GM19395 (cell line): ENCODE data around the gene PHAX.
"Not testable (repeated sequence)": the region's sequence is repeated elsewhere in the genome, so short reads cannot be mapped to it uniquely, and the experiment has no call there.

Source experiments
- ATAC-seq: cut with Tn5 transposase; IDR thresholded peaks from one replicate; pipeline ENCODE4 v1.9.1; 2021; ENCODE audit warnings: mild to moderate bottlenecking, moderate library complexity; ENCODE audit not compliant: unreplicated experiment

The PHAX gene, protein sequence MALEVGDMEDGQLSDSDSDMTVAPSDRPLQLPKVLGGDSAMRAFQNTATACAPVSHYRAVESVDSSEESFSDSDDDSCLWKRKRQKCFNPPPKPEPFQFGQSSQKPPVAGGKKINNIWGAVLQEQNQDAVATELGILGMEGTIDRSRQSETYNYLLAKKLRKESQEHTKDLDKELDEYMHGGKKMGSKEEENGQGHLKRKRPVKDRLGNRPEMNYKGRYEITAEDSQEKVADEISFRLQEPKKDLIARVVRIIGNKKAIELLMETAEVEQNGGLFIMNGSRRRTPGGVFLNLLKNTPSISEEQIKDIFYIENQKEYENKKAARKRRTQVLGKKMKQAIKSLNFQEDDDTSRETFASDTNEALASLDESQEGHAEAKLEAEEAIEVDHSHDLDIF

DNA sequence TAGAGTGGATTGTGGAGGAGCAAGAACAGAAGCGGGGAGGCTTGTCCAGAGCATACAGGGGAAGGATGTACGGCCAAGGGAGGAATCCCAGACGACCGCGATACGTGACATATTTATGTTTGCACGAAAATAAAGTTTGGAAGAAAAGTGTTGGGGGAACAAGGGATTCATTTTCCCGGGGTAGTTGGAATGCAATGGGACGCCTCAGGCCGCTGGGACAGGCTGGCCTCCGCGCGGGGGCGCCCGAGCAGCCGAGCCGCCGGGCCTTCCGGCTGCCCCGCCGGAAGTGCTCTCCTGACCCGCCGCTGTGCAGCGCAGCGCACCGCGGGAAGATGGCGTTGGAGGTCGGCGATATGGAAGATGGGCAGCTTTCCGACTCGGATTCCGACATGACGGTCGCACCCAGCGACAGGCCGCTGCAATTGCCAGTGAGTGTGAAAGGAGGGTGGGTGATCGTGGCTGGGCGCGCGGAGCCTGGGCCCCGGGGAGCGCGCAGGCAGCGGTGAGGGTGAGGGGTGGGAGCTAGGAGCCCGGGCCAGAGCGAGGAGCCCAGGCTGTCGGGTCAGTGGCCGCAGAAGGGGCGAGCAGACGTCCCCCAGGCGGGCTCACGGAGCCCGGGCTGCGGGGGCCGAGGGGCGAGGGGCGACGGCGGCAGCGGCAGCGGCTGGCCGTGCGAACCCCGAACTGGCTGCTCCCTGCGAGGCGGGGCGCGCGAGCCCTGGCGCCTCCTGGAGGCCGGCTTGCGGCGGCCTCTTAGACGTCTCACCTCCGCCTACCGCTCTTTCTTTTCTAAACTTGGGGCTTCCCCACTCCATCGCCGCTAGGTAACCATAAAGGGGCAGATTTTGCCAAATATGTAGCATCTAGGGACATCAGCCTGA lies at the start of gene PHAX:
Gene PHAX, plus strand, starts transcription at position 317 of the 881 bp plus-strand sequence. Its CDS starts 16 bp downstream, at position 333.
- ATAC-seq, result peak; percentile 96

DNA sequence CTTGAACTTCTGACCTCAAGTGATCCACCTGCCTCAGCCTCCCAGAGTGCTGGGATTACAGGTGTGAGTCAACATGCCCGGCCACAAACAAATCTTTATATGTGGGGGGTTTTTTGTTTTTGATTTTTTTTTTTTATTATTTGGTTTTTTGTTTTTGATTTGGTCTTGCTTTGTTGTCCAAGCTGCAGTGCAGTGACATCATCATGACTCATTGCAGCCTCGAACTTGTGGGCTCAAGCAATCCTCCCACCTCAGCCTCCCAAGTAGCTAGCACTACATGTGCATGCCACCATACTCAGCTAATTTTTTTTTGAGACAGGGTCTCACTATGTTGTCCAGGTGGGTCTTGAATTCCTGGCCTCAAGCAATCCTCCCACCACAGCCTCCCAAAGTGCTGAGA lies 48.1 kb upstream of the PHAX start:
- ATAC-seq, result no peak

DNA sequence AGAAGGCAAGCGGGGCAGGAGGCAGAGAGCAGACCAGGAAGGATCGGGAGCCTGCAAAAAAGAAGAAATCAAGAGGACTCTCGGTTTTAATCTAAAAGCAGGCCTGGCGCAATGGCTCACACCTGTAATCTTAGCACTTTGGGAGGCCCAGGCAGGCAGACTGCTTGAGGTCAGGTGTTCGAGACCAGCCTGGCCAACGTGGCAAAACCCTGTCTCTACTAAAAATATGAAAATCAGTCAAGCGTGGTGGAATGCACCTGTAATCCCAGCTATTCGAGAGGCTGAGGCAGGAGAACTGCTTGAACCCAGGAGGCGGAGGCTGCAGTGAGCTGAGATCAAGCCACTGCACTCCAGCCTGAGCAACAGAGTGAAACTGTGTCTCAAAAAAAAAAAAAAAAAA lies 45.6 kb upstream of the PHAX start:
- not testable (repeated sequence) for ATAC-seq

DNA sequence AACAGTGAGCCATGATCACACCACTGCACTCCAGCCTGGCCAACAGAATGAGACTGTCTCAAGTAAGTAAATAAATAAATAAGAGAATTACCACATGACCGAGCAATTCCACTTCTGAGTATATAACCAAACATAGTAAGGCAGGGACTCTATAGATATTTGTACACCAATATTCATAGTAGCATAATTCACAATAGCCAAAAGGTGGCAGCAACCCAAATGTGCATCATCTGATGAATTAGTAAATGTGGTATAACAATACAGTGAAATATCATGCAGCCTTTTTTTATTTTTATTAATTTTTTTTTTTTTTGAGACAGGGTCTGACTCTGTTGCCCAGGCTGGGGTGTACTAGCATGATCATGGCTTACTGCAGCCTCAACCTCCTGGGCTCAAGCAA lies 38.8 kb upstream of the PHAX start:
- no peak for ATAC-seq

- ATAC-seq, result peak; percentile 95
Measured at GRCh38 chr5:126562823-126563222, 37.9 kb upstream of the PHAX start.

GRCh38 chr5:126568206-126568755 lies 32.5 kb upstream of the PHAX start:
- ATAC-seq, result no peak

DNA sequence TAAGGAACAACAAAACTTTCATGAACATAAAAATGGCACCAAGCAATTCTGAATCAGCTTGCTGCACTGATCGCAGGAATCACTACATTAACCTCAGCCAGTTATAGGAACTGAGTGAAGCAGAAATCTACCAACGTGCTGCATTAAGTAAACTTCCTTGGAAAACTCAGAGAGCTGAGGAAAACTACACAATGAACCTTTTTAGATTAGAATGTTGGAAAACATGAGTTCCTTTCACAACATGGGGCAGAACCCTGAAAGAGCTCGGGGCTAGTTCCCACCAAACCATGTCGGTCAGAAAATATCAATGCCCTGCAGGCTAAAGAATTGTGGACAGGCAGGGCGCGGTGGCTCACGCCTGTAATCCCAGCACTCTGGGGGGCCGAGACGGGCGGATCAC lies 25.1 kb upstream of the PHAX start:
- no peak for ATAC-seq

DNA sequence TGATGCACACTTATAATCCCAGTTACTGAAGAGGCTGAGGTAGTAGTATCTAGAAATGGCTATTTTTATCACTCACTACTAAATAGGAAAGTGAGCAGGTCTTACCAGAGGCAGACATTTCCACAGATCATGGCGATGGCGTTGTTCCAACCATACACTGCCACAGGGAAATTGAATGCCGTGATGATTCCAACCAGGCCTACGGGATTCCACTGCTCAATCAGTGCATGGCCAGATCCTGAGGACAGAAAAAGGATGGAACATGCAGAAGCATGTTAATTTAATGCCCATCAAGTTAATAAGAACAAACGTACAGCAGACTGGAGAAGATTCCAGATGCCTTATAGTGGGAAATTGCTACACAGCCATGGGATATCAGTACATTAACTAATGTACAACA lies 23.8 kb upstream of the PHAX start:
- ATAC-seq, result no peak

- no peak for ATAC-seq
Measured at GRCh38 chr5:126577415-126577814, 23.3 kb upstream of the PHAX start.

- no peak for ATAC-seq
Measured at GRCh38 chr5:126579716-126580115, 21.0 kb upstream of the PHAX start.

GRCh38 chr5:126583761-126584160 lies 17.0 kb upstream of the PHAX start:
- ATAC-seq, result no peak

DNA sequence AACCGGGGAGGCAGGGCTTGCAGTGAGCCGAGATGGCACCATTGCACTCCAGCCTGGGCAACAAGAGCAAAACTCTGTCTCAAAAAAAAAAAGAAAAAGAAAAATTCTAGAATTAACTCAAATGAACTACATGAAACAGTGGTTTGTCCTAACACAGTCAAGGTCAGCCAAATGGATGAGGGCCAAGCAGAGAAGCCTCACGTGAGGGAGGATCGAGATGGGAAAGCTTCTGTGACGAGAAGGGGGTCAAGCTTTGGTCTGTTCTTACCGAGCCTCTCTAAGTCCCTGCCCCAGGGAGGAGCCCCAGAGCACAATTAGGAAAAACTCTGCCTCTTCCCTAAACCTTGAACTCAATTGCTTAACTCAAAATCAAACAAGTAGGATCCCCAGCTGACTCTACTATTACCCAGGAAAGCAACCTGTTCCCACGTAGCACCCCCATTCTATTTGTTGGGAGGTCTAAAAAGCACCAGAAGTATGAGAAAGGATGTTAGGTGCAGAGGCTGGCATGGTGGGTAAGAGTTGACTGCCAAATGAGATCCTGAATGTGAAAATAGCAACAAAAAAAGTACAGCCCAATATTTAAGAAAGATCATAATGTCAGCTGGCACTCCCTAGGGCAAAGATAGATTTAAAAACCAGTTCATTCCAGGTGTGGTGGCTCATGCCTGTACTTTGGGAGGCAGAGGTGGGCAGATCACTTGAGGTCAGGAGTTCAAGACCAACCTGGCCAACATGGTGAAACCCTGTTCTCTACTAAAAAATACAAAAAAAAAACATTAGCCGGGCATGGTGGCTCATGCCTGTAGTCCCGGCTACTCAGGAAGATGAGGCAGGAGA lies 13.0 kb upstream of the PHAX start:
- no peak for ATAC-seq

DNA sequence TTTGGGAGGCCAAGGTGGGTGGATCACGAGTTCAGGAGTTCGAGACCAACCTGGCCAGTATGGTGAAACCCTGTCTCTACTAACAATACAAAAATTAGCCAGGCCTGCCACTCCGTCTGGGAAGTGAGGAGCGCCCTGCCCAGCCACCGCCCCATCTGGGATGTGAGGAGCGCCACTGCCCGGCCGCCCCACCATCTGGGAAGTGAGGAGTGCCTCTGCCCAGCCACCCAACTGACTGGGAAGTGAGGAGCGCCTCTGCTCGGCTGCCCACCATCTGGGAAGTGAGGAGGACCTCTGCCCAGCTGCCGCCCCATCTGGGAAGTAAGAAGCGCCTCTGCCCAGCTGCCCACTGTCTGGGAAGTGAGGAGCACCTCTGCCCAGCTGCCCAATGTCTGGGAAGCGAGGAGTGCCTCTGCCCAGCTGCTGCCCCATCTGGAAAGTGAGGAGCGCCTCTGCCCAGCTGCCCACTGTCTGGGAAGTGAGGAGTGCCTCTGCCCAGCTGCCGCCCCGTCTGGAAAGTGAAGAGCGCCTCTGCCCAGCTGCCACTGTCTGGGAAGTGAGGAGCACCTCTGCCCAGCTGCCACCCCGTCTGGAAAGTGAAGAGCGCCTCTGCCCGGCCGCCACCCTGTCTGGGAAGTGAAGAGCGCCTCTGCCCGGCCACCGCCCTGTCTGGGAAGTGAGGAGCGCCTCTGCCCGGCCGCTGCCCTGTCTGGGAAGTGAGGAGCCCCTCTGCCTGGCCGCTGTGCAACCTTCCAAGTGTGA lies 11.0 kb upstream of the PHAX start:
- ATAC-seq, result no peak

- ATAC-seq, result no peak
Measured at GRCh38 chr5:126591549-126591948, 9.2 kb upstream of the PHAX start.

- ATAC-seq, result peak; percentile 80
Measured at GRCh38 chr5:126594748-126595485, 5.8 kb upstream of the PHAX start, which contains the start of gene ALDH7A1. ALDH7A1 (minus strand) TSS chr5:126595219; CDS start chr5:126595198, 21 bp downstream.

DNA sequence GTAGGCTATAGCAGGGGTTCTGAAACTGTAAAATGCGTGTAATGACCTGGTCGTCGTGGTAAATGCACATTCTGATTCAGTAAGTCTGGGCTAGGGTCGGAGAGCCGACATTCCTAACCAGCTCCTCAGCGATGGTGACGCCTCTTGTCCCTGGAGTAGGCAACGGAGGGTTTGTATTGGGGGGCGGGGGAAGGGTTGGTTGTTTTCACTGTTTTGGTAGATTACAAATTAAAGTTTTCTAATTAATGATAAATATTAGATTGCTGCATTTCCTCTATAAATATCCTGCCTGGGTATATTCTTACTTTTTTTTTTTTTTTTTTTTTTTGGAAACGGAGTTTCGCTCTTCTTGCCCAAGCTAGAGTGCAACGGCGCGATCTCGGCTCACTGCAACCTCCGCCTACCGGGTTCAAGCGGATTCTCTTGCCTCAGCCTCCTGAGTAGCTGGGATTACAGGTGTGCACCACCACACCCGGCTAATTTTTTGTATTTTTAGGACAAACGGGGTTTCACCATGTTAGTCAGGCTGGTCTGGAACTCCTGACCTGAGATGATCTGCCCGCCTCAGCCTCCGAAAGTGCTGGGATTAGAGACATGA lies 5.2 kb upstream of the PHAX start:
- peak; percentile 25 for ATAC-seq

DNA sequence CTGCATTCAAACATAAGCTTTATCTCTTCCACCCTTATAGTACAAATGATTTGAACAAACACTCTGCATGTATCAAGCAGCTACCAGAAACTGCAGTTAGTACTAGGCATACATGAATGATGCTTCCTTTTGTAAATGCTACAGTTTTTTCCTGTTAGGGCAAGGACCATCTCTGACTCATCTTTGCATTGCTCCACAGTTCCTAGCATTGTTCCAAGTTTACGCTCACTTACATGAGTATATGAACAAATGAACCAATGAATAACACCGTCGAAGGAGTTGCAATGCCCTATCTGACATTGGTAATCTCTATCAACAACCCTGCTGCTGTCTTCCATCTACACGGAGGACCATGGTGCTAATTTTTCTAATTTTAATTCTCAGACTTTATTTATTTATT lies 3.6 kb upstream of the PHAX start:
- ATAC-seq, result no peak

DNA sequence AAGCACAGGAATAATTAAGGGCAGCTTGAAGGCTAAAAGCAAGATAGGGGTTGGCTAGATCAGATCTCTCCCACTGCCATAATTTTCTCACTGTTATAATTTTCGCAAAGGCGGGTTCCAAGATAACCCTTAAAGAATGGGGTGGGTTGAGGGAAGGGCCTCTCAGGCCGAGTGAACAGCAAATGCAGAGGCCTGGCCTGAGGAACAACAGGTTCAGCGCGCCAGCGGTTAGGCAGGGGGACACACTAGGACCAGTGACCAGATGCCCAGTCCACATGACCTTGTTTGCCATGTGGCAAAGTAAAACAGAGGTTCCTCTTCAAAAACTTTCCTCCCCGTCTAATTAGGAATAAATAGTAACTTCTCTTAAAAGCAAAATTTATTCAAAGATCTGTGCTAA lies 1.2 kb upstream of the PHAX start:
- ATAC-seq, result no peak
